NCI-H1436 treated with DMSO at 0.1 percent for 48 hours (cell line): Measurements from ENCODE around the gene RPL10.

Experiments used
- DNase-seq: peaks from one replicate; lab custom pipeline; 2025; lab: John Stamatoyannopoulos, UW

RPL10 gene

DNA sequence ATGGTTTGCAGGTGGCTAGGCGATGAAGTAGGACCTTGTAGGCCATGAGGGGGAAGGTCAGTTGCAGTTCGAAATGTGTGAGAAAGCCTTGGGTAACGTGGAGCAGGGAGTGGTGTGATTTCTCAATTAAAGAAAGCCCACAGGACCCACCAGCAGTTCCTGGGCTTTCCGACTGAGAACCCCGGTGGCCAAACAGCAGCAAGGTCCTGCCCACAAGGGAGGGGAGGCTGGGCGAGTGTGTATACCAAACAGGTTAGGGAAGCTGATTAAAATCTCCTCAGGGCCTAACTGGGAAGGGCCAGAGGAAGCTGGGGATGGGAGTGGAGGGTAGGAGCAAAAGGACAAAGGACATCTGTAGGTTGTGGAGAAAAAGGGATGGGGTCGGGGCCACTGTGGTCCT lies 32.7 kb downstream of the RPL10 start:
- no peak for DNase-seq

DNA sequence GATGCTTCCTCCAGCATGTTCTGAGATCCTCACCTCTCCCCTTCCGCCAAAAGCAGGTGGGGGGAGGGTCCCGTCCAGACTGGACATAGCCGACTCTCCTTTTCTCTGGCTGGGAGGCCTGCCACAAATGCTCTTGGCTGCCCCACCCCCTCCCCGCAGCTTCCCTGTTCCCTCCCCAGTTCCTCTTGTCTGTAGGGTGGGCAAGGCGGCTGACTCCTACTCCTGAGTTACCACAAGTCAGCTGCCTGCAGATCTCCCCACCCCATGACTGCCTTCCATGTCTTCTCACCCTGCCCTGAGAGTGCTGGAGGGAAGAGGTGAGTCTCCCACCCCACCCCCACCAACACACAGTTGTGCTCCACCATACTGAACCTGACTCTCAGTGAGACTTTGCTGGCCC lies 33.2 kb downstream of the RPL10 start:
- no peak for DNase-seq

DNA sequence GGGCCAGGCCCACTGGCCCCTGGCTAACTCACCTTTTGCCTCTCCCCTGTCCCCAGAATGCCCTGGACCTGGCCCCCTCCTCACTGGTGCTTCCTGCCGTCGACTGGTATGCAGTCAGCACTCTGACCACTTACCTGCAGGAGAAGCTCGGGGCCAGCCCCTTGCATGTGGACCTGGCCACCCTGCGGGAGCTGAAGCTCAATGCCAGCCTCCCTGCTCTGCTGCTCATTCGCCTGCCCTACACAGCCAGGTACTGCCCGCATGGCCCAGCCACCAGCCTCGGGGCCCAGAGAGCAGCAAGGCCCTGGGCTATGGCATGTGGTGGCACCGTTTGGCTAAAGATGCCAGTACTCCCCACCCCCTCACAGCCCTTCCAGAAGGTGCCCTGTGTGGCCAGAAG lies 34.0 kb downstream of the RPL10 start:
- DNase-seq = no peak

DNA sequence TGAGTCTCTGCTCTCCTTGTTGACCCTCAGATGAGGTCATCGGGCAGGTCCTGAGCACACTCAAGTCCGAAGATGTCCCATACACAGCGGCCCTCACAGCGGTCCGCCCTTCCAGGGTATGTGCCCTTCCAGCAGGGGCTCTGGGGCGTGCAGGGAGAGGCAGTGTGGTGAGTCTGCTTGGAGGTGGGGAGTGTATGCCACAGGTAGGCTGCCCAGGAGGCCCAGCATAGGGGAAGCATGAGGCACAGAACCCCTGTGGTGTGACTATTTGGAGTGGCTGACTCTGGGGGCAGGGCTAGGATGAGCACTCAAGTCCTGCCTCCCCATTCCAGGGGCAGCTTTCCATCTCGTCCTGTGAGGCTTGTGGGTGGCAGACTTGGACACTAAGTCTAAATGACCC lies 35.4 kb downstream of the RPL10 start:
- no peak for DNase-seq

DNA sequence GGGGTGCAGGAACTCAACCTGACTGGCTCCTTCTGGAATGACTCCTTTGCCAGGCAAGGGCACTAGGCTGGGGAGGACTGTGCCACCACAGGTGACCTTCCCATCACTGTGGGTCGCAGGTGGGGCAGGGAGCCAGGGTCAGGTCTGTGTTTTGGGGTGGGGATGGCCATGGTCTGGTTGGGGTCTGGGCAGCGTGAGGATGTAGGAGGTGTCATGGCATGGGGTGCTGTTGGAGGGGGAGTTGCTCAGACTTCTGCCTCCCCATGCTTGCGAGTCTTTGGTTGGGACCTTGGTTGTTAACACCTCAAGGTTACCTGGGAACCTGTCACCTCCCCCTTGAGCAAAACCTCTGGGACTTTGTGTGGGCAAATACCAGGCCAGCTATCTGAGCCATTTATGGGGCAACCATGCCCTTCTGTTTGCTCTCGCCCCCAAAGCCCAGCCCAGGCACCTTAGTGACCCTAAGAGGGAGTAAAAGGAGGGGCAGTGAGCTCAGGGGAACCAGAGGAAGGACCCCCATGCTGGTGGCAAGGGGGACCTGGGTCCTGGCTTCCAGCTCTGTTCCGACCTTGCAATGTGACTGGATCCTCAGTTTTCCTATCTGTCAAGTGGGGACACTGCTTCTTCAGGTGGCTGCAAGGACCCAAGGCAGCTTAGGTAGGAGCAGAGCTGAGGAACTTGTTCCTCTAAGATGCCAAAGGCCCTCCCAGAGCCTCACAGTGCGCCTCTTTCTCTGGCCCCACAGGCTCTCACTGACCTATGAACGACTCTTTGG lies 36.4 kb downstream of the RPL10 start:
- no peak for DNase-seq

DNA sequence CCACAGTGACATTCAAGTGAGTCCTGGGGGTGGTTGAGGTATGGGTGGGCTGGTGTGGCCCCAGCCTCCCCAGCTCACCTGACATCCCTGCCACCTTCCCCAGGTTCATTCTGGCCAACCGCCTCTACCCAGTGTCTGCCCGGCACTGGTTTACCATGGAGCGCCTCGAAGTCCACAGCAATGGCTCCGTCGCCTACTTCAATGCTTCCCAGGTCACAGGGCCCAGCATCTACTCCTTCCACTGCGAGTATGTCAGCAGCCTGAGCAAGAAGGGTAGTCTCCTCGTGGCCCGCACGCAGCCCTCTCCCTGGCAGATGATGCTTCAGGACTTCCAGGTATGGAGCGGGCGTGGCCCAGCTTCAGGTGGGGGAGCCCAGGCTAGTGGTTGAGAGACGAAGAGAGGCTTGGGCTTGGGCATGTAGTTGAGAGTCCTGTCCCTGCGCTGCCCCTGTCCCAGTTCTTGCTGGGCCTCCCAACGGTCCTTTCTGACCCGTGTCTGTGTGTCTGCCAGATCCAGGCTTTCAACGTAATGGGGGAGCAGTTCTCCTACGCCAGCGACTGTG lies 37.1 kb downstream of the RPL10 start:
- no peak for DNase-seq

DNA sequence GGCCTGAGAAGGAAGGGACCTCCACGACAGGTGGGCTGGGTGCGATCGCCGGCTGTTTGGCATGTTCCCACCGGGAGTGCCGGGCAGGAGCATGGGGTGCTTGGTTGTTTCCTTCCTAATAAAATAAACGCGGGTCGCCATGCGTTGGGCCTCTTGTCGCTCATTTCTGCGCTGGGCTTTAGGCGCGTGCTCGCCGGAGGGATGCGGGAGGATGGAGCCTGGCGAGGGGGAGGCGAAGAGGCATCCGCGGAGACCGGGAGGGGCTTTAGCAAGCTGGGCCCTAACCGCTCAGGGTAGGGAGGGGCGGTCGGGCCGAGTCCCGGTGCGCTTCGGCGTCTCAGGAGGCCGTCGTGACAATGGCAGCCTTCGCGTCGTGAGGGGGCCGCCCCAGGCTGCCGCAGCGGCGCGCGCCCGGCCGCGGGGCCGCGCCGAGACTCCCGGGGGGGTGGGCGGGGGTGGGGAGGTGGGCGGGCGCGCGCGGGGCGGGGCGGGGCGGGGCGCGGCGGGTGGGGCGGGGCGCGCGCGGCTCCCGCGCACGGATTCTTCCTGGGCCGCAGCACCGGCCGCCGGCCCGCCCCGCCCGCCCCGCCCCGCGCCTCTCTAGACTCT lies 38.3 kb downstream of the RPL10 start:
- DNase-seq = no peak

DNA sequence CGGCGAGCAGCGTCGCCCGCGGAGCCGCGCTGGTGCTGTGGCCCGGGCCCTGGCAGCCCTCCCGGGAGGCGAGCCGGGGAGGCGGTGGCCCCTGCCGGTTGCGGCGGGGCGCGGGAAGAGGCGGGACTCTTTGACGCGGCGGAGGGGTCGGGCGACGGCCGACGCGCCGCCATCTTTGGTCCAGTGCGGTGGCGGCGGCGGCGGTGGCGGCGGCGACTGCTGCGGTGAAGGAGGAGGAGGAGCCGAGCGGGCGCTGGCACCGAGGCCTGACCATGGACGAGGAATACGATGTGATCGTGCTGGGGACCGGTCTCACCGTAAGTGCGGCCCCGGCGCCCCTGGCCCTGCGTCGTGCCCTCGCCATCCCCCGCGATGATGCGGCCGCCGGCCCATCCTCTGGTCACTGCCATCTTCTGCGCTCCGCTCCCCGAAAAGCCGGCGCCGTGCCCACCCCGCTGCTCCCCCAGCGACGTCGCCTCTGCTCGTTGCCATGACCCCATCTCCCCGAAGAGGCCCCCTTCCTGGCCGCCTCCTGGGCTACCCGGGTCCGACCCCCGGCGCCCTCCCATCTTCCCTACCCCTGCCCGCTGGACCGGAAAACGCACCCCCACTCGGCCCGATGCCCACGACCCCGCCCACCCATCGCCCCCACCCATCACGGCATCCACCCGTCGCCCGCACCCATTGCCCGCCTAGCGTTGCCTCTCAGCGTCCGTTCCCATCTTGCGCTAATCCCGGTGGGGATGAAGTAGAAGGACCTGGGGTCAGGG lies 39.0 kb downstream of the RPL10 start, which contains the start of gene GDI1:
TSS of gene GDI1 (plus strand) at position 172 of the 770 bp plus-strand sequence. CDS start at position 273, 101 bp downstream.
- DNase-seq = no peak

DNA sequence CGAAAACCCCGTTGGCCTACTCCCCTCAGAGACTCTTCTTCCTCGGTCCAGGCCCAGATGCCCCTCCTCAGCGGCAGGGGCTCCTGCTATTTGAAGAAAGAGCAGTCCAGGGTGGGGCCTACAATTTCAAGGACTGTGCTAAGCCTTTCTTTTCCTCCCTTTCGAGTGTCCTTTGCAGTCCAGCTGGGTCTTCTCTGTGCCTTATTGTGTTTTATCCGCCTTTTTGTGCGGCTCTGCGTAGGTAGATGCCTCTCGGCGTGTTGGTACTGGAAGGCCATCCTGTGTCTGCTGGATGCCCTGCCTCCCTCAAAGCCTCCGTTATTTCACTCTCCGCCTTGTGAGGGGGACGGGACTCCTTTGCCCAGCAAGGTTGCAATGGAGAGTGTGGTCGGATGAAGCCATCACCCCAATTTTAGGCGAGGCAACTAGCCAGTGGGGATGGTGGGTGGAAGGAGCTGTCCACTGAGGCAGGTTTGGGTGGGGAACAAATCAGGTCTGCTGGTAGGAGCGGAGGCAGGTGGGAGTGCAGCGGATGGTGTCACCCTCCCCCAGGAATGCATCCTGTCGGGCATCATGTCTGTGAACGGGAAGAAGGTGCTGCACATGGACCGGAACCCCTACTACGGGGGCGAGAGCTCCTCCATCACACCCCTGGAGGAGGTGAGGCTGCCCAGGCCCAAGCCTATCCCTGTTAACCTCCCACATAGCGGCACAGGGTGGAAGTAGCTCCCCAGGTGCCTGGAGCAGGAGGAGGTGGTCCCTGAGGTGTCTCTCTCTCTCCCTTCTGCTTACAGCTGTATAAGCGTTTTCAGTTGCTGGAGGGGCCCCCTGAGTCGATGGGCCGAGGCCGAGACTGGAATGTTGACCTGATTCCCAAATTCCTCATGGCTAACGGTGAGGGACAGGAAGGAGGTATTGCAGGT lies 40.1 kb downstream of the RPL10 start:
- no peak for DNase-seq

DNA sequence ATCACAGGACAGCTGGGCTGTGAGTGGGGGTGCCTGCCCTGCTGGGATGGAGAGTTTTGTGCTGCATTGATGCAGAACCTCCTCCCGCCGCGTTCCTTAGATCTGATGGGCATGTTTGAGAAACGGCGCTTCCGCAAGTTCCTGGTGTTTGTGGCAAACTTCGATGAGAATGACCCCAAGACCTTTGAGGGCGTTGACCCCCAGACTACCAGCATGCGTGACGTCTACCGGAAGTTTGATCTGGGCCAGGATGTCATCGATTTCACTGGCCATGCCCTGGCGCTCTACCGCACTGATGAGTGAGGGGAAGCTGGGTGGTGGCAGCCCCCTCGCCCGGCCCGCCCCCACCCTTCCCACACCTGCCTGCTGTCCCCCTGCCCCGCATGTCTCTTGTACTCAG lies 41.7 kb downstream of the RPL10 start:
- no peak for DNase-seq

DNA sequence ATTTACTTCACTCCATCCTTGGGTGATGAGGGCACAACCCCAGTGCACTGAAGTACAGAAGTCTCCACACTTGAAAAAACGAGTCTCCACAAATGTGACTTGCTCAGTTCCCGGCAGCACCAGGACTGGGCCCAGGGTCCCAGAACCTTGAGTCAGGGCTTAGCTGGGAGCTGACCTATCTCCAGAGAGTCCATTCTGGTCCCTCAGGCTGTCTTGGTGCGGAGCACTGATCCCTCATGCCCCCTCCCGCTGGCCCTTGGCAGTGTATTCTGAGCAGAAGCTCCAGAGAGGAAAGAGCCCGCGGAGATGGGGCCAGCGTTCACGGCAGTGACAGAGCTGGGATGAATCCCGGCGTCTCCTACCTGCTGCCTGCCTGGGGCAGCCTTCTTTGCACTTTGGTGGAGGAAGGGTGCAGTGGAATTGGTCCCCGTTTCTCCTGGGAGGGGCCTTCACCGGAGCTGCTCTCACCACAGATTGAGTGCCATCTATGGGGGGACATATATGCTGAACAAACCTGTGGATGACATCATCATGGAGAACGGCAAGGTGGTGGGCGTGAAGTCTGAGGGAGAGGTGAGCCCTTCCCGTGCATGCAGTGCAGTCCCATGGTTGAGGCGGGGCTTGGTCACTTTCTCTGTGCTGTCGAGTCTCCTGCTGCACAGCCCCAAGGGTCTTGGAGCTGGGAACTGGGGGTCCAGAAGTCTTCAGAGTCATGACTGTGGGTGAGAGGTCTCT lies 42.6 kb downstream of the RPL10 start:
- no peak for DNase-seq

DNA sequence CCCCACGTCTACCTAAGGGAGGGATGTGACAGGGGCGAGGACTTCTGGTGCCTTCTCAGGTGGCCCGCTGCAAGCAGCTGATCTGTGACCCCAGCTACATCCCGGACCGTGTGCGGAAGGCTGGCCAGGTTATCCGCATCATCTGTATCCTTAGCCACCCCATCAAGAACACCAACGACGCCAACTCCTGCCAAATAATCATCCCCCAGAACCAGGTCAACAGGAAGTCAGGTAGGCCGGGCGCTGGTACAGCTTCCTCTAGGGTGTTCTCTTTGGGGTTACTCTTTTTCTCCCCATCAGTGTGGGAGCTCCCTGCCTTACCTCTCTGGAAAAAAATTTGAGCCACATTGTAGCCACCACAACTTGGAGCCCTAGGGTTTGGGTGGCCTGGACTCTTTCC lies 43.4 kb downstream of the RPL10 start:
- no peak for DNase-seq

DNA sequence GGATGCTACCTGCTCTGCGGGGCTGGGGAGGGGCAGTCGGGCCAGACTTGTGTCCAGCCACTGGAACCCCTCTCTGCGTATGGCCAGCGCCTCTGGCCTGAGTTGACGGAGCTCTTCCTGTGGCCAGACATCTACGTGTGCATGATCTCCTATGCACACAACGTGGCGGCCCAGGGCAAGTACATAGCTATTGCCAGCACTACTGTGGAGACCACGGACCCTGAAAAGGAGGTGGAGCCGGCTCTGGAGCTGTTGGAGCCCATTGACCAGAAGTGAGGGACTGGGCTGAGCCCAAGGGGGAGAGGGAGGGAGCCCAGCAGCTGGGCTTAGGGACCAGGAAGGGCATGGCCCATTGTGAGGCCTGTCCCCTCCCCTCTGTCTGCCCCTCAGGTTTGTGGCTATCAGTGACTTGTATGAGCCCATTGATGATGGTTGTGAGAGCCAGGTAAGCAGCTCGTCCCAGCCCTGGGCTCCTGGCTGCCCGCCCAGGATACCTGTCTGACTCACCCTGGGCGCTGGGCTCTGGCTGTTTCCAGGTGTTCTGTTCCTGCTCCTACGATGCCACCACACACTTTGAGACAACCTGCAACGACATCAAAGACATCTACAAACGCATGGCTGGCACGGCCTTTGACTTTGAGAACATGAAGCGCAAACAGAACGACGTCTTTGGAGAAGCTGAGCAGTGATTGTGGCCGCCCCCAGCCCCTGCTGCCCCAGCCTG lies 44.0 kb downstream of the RPL10 start:
- DNase-seq = no peak

DNA sequence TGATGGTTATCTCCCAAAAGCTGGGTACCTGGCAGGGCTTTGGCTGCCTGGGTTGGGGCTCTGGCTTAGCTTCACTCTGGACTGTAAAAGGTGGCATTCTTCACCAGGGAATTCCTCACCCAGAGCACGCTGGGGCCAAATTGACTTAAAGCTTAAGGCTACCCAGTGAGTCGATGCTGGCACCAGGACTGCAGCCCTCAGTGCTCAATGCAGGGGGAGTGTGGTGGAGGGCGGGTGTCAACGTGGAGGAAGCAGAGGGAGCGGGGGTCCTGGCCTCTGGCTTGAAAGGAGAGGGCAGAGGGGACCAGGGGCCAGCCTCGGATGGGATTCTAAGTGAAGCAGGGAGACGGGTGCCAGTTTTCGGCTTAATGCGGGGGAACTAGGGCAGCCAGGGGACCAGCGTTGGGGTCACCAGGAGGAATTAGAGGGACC lies 45.3 kb downstream of the RPL10 start:
- DNase-seq = no peak

DNA sequence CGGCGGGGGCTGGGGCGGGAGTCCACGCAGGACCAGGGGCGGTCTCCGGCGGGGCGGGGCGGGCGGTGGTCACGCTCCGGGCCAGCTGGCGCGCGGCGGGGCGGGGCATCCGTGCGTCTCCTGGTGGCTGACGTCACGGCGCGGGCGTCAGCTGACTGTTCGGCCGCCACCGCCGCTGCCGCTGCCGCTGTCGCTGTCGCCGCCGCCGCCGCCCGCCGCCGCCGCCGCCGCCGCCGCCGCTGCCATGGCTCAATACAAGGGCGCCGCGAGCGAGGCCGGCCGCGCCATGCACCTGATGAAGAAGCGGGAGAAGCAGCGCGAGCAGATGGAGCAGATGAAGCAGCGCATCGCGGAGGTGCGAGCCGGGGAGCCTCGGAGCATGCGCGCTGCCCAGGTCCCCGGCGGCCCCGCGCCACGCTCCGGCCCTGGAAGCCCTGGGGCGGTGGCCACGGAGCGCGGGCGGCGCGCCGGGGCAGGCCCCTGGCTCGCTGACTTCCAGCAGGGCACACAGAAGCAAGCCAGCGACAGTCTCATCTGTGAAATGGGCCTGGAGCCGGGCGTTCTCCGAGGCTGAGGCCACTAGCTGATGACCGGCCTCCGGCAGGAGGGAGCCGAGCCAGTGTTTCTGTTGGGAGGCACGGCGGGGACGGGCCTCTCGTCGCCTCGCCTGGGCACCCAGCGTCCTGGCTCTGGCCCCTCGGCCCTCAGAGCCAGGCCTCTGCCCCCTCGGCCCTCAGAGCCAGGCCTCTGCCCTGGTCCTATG lies 46.0 kb downstream of the RPL10 start, which contains the start of gene FAM50A:
TSS of gene FAM50A (plus strand) at position 150 of the 763 bp plus-strand sequence. CDS start at position 245, 95 bp downstream.
- peak; percentile 0 for DNase-seq

DNA sequence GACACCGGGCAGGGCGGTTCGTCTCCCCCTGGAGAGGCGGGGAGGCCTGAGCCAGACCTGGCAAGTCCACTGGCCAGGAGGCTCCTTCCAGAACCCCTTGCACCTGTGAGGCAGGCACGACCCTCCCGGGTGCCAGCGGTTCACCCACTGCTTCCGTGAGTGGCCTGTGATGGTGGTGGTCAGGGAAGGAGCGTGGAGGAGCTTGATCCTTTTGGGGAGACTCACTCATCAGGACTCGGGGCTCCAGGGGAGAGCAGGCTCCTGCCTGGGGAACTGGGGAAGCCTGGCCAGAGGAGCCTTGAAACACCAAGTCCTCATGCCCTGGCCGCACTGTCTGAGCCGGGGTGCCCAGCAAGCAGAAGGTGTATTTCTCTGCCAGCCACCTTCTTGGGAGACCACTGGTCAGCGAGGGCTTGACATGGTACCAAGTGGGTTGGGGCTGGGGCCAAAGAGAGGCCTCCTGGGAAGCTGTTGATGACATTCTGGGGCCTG lies 46.6 kb downstream of the RPL10 start:
- no peak for DNase-seq

DNA sequence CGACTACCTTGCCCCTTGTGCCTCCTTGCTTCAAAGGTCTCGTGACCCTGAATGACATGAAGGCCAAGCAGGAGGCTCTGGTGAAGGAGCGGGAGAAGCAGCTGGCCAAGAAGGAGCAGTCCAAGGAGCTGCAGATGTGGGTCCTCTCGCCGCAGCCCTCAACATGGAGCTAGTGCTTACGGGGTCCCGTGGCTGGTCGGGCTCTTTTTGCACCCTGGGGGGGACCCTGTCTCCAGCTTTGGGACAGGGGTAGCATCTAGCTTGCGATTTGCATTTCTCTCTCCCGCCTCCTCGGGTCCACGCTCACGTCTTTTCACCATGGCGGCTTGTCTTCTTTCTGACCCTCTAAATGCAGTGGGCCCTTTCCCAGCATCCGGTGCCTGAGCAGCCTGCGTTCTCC lies 47.6 kb downstream of the RPL10 start:
- no peak for DNase-seq

DNA sequence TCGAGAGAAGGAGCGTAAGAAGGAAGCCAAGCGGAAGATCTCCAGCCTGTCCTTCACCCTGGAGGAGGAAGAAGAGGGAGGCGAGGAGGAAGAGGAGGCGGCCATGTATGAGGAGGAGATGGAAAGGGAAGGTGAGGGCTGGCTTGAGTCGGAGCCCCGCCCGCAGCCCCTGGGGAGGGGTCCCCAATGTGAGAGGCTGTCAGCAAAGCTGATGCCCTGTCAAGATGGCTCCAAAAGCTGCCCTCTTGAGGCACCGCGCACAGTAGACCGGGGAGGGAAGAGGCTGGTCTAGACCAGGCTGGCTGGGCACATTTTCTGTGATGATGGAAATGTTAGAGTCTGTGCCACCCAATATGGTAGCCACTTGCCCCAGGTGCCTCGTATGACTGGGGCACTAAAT lies 48.3 kb downstream of the RPL10 start:
- DNase-seq = no peak

DNA sequence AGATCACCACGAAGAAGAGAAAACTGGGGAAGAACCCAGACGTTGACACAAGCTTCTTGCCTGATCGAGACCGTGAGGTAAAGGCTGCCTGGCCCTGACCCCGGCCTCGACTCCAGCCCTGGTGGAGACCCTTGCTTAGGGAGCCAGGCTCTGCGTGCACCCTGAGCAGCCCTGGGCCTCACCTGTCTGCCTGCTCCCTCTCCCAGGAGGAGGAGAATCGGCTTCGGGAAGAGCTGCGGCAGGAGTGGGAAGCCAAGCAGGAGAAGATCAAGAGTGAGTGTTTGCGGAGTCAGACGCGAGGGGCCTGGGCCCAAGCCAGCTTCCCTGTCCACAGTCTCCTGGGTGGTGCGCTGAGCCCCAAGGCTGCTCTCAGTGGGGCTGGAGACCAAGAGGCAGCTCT lies 50.3 kb downstream of the RPL10 start:
- no peak for DNase-seq
